NCI-H2171 treated with DMSO at 0.1 percent for 48 hours (cell line): Measurements from ENCODE around the gene RNF157.

Source experiments
- DNase-seq: peaks from one replicate; lab custom pipeline; 2025; lab: John Stamatoyannopoulos, UW

The RNF157 gene

GRCh38 chr17:76123191-76123499 lies 117.1 kb downstream of the RNF157 start:
- DNase-seq, result no peak

GRCh38 chr17:76122431-76123190 lies 117.7 kb downstream of the RNF157 start:
- no peak for DNase-seq

GRCh38 chr17:76121932-76122430 lies 118.3 kb downstream of the RNF157 start:
- DNase-seq, result no peak

- DNase-seq, result no peak
These were observed 119.7 kb downstream of the RNF157 start for GRCh38 chr17:76120658-76121008.

GRCh38 chr17:76119409-76120371 lies 120.6 kb downstream of the RNF157 start:
- DNase-seq, result no peak

- no peak for DNase-seq
These were observed 125.0 kb downstream of the RNF157 start for GRCh38 chr17:76115138-76115754.

- DNase-seq, result no peak
These were observed 128.3 kb downstream of the RNF157 start for GRCh38 chr17:76111956-76112355.

GRCh38 chr17:76107509-76107908 lies 132.8 kb downstream of the RNF157 start:
- DNase-seq, result no peak

GRCh38 chr17:76106703-76107102 lies 133.6 kb downstream of the RNF157 start:
- peak; percentile 89 for DNase-seq

GRCh38 chr17:76104896-76105231 lies 135.4 kb downstream of the RNF157 start:
- DNase-seq, result no peak

- no peak for DNase-seq
These were observed 136.0 kb downstream of the RNF157 start for GRCh38 chr17:76104140-76104895.

GRCh38 chr17:76103274-76104139 lies 136.8 kb downstream of the RNF157 start, which contains the start of gene EXOC7:
EXOC7 (minus strand) TSS chr17:76103787; CDS start chr17:76103692, 95 bp downstream.
- DNase-seq, result peak; percentile 94

GRCh38 chr17:76102944-76103273 lies 137.4 kb downstream of the RNF157 start:
- no peak for DNase-seq

GRCh38 chr17:76097716-76098295 lies 142.5 kb downstream of the RNF157 start:
- DNase-seq, result no peak

GRCh38 chr17:76095943-76096342 lies 144.3 kb downstream of the RNF157 start:
- no peak for DNase-seq

GRCh38 chr17:76094046-76094445 lies 146.2 kb downstream of the RNF157 start:
- DNase-seq, result no peak

GRCh38 chr17:76092526-76093413 lies 147.5 kb downstream of the RNF157 start:
- no peak for DNase-seq
